WERI-Rb-1 (cell line): ENCODE data around the gene KCNT1.

Experiments
- DNase-seq: peaks from one replicate; pipeline ENCODE4 v3.0.0-alpha.2; 2020
- H3K27ac ChIP-seq: fragments of 250-450 bp; sonication (Bioruptor Pico); 2 replicates; pipeline ENCODE4 v1.5.1; 2020; ENCODE audit warnings: mild to moderate bottlenecking, moderate library complexity
- H3K27me3 ChIP-seq: fragments of 250-450 bp; sonication (Bioruptor Pico); 2 replicates; pipeline ENCODE4 v1.5.1; 2021; ENCODE audit warnings: mild to moderate bottlenecking, low read depth, moderate library complexity; ENCODE audit not compliant: insufficient read depth, severe bottlenecking
- H3K36me3 ChIP-seq: fragments of 250-450 bp; sonication (Bioruptor Pico); 2 replicates; pipeline ENCODE4 v1.5.1; 2020; ENCODE audit warnings: mild to moderate bottlenecking, moderate library complexity
- H3K4me3 ChIP-seq: 2 replicates; pipeline ENCODE4 v1.5.1; 2011; ENCODE audit warnings: low read depth, mild to moderate bottlenecking, control low read depth, low read length
- H3K9me3 ChIP-seq: fragments of 250-450 bp; sonication (Bioruptor Pico); 2 replicates; pipeline ENCODE4 v1.5.1; 2021; ENCODE audit warnings: mild to moderate bottlenecking, moderate library complexity; ENCODE audit not compliant: severe bottlenecking
- CTCF ChIP-seq: IDR thresholded peaks from 2 replicates; pipeline ENCODE4 v1.5.1; 2011; ENCODE audit warnings: low read depth, mild to moderate bottlenecking, control low read depth, inconsistent platforms, low read length

The KCNT1 gene

GRCh38 chr9:135707252-135708138 is 5.5 kb downstream of the KCNT1 start:
- Histone ChIP-seq H3K36me3 (no peaks in the 10 kb centered on the region), H3K9me3 (no peaks in the 10 kb centered on the region), H3K27ac (no peak overlapping the region), H3K4me3 (no peak overlapping the region), H3K27me3 (no peaks in the 10 kb centered on the region)
- no peak for DNase-seq
- TF ChIP-seq CTCF, result no peak

- H3K27me3 ChIP-seq, result no peaks in the 10 kb centered on the region
- no peak overlapping the region for H3K4me3 ChIP-seq
- H3K9me3 ChIP-seq, result no peaks in the 10 kb centered on the region
- no peak for DNase-seq
- no peaks in the 10 kb centered on the region for H3K36me3 ChIP-seq
- H3K27ac ChIP-seq, result no peak overlapping the region
- TF ChIP-seq CTCF, result no peak
These were observed 6.2 kb downstream of the KCNT1 start for GRCh38 chr9:135708164-135708563.

GRCh38 chr9:135711391-135711790 is 9.4 kb downstream of the KCNT1 start:
- Histone ChIP-seq H3K27me3 (peaks cover 3% of the 10 kb centered on the region), H3K36me3 (no peaks in the 10 kb centered on the region), H3K4me3 (no peak overlapping the region), H3K27ac (no peak overlapping the region), H3K9me3 (no peaks in the 10 kb centered on the region)
- DNase-seq, result no peak
- TF ChIP-seq CTCF, result no peak

- Histone ChIP-seq H3K27ac (no peak overlapping the region), H3K4me3 (no peak overlapping the region), H3K27me3 (peaks cover 3% of the 10 kb centered on the region), H3K9me3 (no peaks in the 10 kb centered on the region), H3K36me3 (no peaks in the 10 kb centered on the region)
- DNase-seq, result no peak
- TF ChIP-seq CTCF, result no peak
These were observed 9.9 kb downstream of the KCNT1 start for GRCh38 chr9:135711881-135712280.

GRCh38 chr9:135712613-135713295 is 10.8 kb downstream of the KCNT1 start:
- Histone ChIP-seq H3K27ac (no peak overlapping the region), H3K9me3 (no peaks in the 10 kb centered on the region), H3K27me3 (peaks cover 3% of the 10 kb centered on the region), H3K4me3 (no peak overlapping the region), H3K36me3 (no peaks in the 10 kb centered on the region)
- DNase-seq, result no peak
- TF ChIP-seq CTCF, result no peak
